NCI-H82 treated with DMSO at 0.1 percent for 48 hours (cell line): ENCODE data around the gene GBE1.
"Not testable (repeated sequence)": the region's sequence is repeated elsewhere in the genome, so short reads cannot be mapped to it uniquely, and the experiment has no call there.

ENCODE experiments used
- DNase-seq: peaks from one replicate; lab custom pipeline; 2025; ENCODE audit not compliant: unreplicated experiment; lab: John Stamatoyannopoulos, UW

GBE1 gene

DNA sequence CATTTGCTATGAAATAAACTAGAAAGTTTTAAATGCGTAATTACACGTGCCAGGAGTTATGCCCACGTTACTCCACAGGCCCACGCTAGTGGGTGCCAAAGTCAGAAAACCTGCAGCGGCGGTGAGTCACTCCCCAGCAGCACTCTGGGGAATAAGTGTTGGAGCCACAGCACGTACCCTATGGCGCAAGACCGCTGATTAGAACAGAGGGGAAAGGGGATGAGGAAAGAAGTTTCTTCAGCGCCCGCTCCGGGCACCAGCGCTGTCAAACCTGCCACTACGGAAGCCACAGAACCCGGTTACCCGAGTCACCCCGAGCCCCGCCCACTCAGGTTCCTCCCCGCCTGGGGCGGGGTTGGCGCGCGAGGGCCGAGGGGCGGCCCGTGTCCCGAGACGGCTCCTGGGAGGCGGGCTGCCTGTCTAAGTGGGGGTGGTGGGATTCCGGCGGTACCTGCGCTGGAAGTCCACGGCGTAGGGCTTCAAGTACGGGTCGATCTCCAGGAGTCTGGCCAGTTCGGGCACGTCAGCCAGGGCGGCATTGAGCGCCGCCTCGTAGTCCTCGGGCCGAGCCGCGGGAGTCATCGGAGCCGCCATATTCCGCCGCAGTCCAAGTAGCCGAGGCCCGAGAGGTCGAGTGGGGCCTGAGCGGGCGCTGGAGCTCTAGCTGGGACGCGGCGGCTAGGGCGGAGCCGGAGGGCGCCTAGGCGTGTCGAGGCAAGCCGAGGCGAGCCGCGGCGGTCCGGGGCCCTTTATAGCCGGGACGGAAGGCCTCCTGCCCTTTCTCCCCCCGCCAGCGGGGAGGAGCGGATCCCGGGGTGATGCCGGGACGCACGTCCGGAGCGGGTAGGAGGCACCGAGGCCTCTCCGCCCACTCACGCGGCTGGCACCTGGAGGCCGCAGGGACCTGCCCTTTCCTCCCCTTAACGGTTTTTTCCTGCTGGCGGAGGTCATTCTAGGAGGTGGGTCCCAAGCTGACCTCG, at the start of gene GBE1:
TSS of gene GBE1 (minus strand) at position 722 of the 980 bp plus-strand sequence. CDS start at position 594, 128 bp downstream.
- peak; percentile 55 for DNase-seq

DNA sequence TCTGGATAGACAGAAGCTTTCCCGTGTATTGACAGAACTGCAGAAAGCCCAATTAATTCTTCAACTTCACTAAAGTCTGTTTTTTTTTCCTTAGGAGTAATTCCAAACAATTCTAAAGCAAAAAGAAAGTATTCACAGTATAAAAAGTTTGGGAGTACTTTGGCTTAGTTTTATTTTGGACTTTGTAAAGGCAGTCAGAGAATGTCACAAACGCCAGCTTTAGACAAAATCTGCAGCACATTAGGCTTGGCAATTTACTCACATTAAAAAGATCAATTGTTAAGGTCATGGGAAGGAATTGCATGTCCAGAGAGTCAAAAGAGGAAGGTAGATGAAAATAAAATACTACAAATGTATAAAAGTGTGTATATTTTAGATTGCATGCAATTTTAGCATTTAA, 47.5 kb upstream of the GBE1 start:
- no peak for DNase-seq

- no peak for DNase-seq
These were observed 38.0 kb upstream of the GBE1 start for GRCh38 chr3:81799403-81799802.

- DNase-seq, result no peak
These were observed 32.0 kb upstream of the GBE1 start for GRCh38 chr3:81793410-81793809.

DNA sequence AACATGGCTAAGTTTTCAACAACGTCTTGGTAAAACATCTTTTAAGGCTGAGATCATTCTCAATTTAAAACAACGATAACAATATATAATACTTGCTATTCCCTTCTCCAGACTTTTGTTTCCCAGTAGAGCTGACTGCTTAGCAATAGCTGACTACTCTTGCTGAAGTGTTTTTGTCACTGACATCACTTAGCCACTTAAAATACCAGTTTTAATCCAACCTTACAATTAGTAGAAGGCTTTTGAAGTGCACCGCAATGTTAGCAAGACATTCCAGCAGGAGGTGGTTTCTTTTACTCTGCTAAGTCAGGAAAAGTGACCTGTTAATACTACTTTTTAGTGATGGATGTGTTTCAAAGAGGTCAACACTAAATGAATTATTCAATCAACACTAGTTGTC, 28.7 kb upstream of the GBE1 start:
- DNase-seq, result no peak

- DNase-seq, result no peak
These were observed 28.2 kb upstream of the GBE1 start for GRCh38 chr3:81789691-81790090.

GRCh38 chr3:81788610-81789009, 27.2 kb upstream of the GBE1 start:
- no peak for DNase-seq

DNA sequence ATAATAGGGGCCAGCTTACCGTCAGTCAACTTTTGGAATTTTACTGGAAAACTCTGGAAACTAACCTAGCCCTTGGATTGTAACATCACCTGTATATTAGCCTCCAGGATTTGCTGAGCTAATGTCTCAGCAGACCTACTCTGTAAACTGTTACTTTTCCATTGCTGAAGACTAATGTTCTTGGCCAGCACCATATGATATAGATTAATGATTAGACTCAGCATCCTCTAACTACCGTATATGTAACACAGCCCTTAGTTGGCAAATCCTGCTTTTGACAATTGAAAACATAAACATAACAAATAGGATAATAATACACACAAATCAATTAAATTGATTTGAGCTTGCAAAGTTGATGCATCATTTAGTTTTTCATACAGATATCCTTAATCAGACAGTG, 26.6 kb upstream of the GBE1 start:
- no peak for DNase-seq

DNA sequence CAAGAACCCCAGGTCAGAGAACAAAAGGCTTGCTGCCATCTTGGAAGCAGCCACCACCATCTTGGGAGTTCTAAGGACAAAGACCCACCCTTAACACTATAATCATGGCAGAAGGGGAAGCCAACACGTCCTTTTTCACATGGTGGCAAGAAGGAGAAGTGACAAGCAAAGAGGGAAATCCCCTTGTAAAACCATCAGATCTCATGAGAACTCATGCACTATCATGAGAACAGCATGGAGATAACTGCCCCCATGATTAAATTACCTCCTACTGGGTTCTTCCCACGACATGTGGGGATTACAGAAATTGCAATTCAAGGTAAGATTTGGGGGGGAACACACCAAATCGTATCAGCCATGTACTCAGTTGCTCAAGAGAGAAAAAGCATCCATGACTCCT, 21.1 kb upstream of the GBE1 start:
- no peak for DNase-seq

DNA sequence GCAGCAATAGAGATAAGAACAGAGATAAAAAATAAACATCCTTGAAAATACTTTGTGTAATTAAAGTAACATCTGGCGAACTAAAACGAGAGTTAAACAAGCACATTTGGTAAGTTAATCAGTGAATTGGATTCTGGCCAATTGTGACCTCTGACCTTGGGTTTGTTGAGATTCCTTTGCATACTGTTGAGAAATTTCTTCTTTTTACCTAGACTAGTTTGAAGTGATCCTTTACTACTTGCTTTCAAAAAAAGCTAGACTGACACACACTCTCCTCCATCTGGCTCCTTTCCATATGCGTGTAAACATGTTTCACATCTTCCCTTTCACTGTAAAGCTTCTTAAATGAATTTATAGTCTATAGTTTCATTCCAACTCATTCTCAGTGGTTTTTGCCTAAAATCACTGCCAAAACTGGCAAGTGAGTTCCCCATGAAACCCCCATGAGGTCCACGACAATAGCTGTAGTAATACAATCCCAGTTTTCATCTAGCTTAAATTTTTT, 17.3 kb upstream of the GBE1 start:
- DNase-seq, result no peak

DNA sequence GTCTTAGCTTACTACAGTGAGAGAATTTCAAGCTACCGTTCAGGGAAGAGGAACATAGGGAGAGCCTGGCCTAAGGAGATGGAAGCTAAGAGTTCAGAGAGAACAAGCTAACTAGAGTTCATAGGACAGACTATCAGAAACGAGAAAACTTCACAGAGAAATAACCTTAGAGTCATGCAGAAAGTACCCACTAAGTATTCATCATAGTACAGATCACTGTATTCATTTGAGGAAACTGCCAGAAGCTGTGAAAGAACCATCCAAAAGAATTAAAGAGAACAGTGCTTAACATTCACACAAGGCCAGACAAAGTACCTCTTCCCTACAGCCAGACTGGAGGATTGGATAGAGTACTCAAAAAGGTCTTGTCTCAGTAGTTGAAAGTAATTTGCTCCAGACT, 15.2 kb upstream of the GBE1 start:
- no peak for DNase-seq

GRCh38 chr3:81770710-81771109, 9.3 kb upstream of the GBE1 start:
- DNase-seq, result no peak

- DNase-seq, result no peak
These were observed 7.9 kb upstream of the GBE1 start for GRCh38 chr3:81769299-81769698.

GRCh38 chr3:81767250-81767859, 5.9 kb upstream of the GBE1 start:
- not testable (repeated sequence) for DNase-seq

DNA sequence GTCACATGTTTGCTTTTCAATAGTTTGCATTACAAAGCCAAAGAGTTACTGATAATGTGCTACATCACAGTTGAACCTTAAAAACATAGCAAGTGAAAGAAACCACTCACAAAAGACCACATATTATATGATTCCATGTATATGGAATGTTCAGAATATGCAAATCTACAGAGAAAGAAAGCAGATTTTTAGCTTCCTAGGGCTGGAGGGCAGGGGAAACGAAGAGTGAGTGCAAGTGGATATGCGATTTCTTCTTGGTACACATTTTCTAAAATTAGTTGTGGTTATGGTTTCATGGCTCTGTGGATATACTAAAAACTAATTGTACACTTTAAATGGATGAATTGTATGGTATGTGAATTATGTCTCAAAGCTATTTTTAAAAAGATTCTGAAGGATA, 4.0 kb upstream of the GBE1 start:
- no peak for DNase-seq

DNA sequence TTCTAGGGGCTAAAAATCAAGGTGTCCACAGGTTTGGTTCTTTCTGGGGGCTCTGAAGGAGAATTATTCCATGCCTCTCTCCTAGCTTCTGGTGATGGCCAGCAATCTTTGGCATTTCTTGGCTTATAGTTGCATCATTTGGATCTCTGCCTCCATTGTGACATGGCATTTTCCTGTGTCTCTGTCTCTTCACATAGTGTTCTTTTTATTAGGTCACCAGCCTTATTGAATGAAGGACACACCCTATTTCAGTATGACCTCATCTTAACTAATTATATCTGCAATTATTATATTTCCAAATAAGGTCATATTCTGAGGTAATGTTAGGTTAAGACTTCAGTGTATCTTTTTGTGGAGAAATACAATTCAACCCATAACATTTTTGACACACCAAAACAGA, 3.2 kb upstream of the GBE1 start:
- no peak for DNase-seq

DNA sequence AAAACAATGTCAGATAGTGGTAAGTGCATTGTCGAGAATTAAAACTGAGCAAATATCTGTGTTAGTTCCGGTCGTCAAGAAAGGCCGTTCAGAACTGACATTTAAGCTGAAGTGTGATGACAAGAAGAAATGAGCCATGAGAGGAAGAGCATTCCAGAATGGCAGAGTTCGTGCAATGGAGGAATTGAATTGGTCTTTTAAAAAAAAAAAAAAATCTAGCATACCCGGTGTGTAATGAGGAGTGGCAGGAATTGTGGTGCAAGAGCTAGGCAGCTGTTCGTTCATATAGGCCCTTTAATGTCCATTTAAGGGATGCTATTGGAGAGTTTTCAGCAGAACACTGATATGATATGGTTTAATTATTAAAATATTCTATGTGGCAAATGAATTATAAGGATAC, 2.6 kb upstream of the GBE1 start:
- no peak for DNase-seq

GRCh38 chr3:81763001-81763400, 1.6 kb upstream of the GBE1 start:
- DNase-seq, result no peak

DNA sequence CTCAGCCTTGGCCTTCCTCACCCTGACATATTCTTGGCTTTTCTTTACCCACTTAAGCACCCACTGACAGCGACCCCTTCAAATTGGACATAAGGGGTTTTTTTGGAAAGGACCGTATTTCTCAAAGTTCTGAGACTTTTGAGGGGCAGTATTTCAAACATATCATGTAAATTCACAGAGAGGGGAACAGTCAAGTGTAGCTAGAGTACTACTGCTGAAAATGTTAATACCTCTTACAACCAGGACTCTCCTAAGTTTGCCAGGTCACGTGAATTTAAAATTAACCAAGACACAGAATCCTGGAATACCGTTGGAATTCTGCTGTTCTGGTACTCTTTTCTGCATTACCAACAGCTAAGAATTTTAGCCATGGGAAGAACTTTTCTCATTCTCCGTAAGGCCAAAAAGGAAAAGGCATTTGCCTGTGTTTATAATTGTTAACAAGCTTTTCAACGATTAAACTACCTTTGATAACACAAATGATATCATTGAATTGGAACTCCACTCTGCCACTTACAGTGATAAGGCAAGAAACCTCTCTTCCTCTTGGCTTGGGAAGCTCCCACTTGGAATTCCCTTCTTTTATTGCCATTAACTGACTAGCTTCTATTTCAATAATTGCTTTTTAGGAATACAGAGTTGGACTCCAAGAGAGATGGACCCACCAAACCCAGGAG, 597 bp upstream of the GBE1 start:
- DNase-seq, result no peak

DNA sequence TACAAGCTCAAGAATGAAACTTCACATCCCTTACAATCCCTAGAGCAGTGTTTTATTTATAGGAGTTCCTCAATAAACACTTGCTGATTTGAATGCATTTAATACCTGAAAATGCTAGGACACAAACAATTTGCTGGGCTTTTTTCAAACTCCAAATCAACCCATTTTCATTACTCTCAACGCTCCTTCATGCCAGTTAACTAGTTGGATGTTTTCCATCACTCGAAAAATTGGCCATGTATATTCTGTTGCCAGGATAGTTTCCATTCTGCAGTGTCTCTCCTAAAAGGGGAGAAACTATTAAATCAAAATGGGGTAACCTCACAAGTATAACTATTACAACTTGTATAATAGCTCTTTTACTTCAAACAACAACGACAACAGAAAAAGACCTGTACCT, 1.2 kb downstream of the GBE1 start:
- no peak for DNase-seq

DNA sequence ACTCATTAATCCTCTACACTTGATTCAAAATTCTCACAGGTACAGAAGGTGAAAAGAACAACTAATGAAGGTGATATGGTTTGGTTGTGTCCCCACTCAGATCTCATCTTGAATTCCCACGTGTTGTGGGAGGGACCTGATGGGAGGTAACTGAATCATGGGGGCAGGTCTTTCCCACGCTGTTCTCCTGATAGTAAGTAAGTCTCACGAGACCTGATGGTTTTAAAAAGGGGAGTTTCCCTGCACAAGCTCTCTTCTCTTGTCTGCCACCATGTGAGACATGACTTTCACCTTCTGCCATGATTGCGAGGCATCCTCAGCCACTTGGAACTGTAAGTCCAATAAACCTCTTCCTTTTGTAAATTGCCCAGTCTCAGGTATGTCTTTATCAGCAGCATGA, 2.7 kb downstream of the GBE1 start:
- not testable (repeated sequence) for DNase-seq

GRCh38 chr3:81758275-81758674, 3.2 kb downstream of the GBE1 start:
- DNase-seq, result no peak
